ENCODE data around the gene SERPINE3.

The SERPINE3 gene

GRCh38 chr13:51385114-51385513 is 45.6 kb downstream of the SERPINE3 start:
- no peak for TF ChIP-seq FOXP2 (optimal IDR thresholded peaks at IDR 0.05; ENCODE audit: borderline replicate concordance, extremely low read depth, extremely low read length, insufficient read depth)
- no peak for TF ChIP-seq SIN3A (IDR thresholded peaks at IDR 0.05; ENCODE audit: borderline replicate concordance, insufficient read depth, low read length)
- no peak for TF ChIP-seq POLR2AphosphoS5 (IDR thresholded peaks at IDR 0.05; ENCODE audit: low read depth, low read length)
- TF ChIP-seq TAF1 (IDR thresholded peaks at IDR 0.05; ENCODE audit: borderline replicate concordance, insufficient read depth, low read length), result no peak
- TF ChIP-seq REST (IDR thresholded peaks at IDR 0.05; ENCODE audit: insufficient read depth in 1 of 2, low read depth in 2 of 2, low read length in 2 of 2), result no peak

- TF ChIP-seq FOXP2 (optimal IDR thresholded peaks at IDR 0.05; ENCODE audit: borderline replicate concordance, extremely low read depth, extremely low read length, insufficient read depth), result no peak
- no peak for TF ChIP-seq POLR2AphosphoS5 (IDR thresholded peaks at IDR 0.05; ENCODE audit: low read depth, low read length)
- TF ChIP-seq SIN3A (IDR thresholded peaks at IDR 0.05; ENCODE audit: borderline replicate concordance, insufficient read depth, low read length), result no peak
- TF ChIP-seq REST (IDR thresholded peaks at IDR 0.05; ENCODE audit: insufficient read depth in 1 of 2, low read depth in 2 of 2, low read length in 2 of 2), result no peak
- no peak for TF ChIP-seq TAF1 (IDR thresholded peaks at IDR 0.05; ENCODE audit: borderline replicate concordance, insufficient read depth, low read length)
Observed at GRCh38 chr13:51394724-51395123, 55.2 kb downstream of the SERPINE3 start.

- TF ChIP-seq SIN3A (IDR thresholded peaks at IDR 0.05; ENCODE audit: borderline replicate concordance, insufficient read depth, low read length) (no peak), FOXP2 (optimal IDR thresholded peaks at IDR 0.05; ENCODE audit: borderline replicate concordance, extremely low read depth, extremely low read length, insufficient read depth) (no peak), POLR2AphosphoS5 (IDR thresholded peaks at IDR 0.05; ENCODE audit: low read depth, low read length) (no peak), TAF1 (IDR thresholded peaks at IDR 0.05; ENCODE audit: borderline replicate concordance, insufficient read depth, low read length) (no peak), REST (IDR thresholded peaks at IDR 0.05; ENCODE audit: insufficient read depth in 1 of 2, low read depth in 2 of 2, low read length in 2 of 2) (no peak)
Observed at GRCh38 chr13:51396352-51396751, 56.9 kb downstream of the SERPINE3 start.

GRCh38 chr13:51397262-51397941 is 57.9 kb downstream of the SERPINE3 start:
- TF ChIP-seq SIN3A (IDR thresholded peaks at IDR 0.05; ENCODE audit: borderline replicate concordance, insufficient read depth, low read length) (no peak), POLR2AphosphoS5 (IDR thresholded peaks at IDR 0.05; ENCODE audit: low read depth, low read length) (no peak), REST (IDR thresholded peaks at IDR 0.05; ENCODE audit: insufficient read depth in 1 of 2, low read depth in 2 of 2, low read length in 2 of 2) (no peak), FOXP2 (optimal IDR thresholded peaks at IDR 0.05; ENCODE audit: borderline replicate concordance, extremely low read depth, extremely low read length, insufficient read depth) (no peak), TAF1 (IDR thresholded peaks at IDR 0.05; ENCODE audit: borderline replicate concordance, insufficient read depth, low read length) (no peak)
